A673 (cell line): ENCODE data around the gene PCBD1. TPM values are rescaled to one million over a fixed set of nuclear protein-coding genes. Genes with fewer than 3 reads are reported as not detected.

Experiments used
- BruUV-seq: library from RNA; stranded (reverse); fragments of 400-500 nt; replicated peaks from 2 replicates; lab custom pipeline; 2021; lab: Mats Ljungman, UMichigan
- CTCF ChIA-PET: fragments of 300-600 bp; sonication (Branson Sonifier 250); formaldehyde crosslinking; loops from one replicate; lab custom pipeline; 2022; ENCODE audit warnings: antibody characterized with exemption; lab: Charles Lee
- POLR2A ChIA-PET: fragments of 300-600 bp; sonication (Branson Sonifier 250); formaldehyde crosslinking; loops from one replicate; lab custom pipeline; 2022; ENCODE audit warnings: antibody characterized with exemption; ENCODE audit not compliant: low non-redundant PET; lab: Charles Lee
- DNase-seq: peaks from one replicate; pipeline ENCODE4 v3.0.0-alpha.2; 2015; ENCODE audit warnings: low spot score
- H3K27ac ChIP-seq: fragments of 200-600 bp; sonication (generic); 2 replicates; pipeline ENCODE4 v1.5.1; 2016; ENCODE audit warnings: mixed run types, low read depth, mild to moderate bottlenecking, mixed read lengths, antibody characterized with exemption, low read length; ENCODE audit not compliant: poor library complexity, severe bottlenecking
- H3K27me3 ChIP-seq: fragments of 200-600 bp; sonication (generic); replicated peaks from 2 replicates; pipeline ENCODE4 v1.6.1; 2017; ENCODE audit warnings: mixed run types, low read depth, mild to moderate bottlenecking, mixed read lengths, antibody characterized with exemption, low read length; ENCODE audit not compliant: insufficient read depth, poor library complexity
- H3K36me3 ChIP-seq: fragments of 200-600 bp; sonication (generic); 2 replicates; pipeline ENCODE4 v1.6.1; 2016; ENCODE audit warnings: mixed run types, mild to moderate bottlenecking, mixed read lengths, antibody characterized with exemption, low read length; ENCODE audit not compliant: insufficient read depth, poor library complexity, severe bottlenecking
- H3K4me1 ChIP-seq: fragments of 200-600 bp; sonication (generic); 2 replicates; pipeline ENCODE4 v1.6.1; 2017; ENCODE audit warnings: mixed run types, mild to moderate bottlenecking, mixed read lengths, antibody characterized with exemption, low read length; ENCODE audit not compliant: insufficient read depth, poor library complexity, severe bottlenecking
- H3K4me3 ChIP-seq: fragments of 200-600 bp; sonication (generic); 2 replicates; pipeline ENCODE4 v1.5.1; 2016; ENCODE audit warnings: low read depth, mixed run types, mild to moderate bottlenecking, mixed read lengths, low read length; ENCODE audit not compliant: poor library complexity, severe bottlenecking
- H3K9me3 ChIP-seq: fragments of 200-600 bp; sonication (generic); 2 replicates; pipeline ENCODE4 v1.6.1; 2016; ENCODE audit warnings: mixed run types, low read depth, mild to moderate bottlenecking, mixed read lengths, antibody characterized with exemption, low read length; ENCODE audit not compliant: poor library complexity, severe bottlenecking
- CTCF ChIP-seq: fragments of 300-800, 200-600 bp; sonication (generic); conservative IDR thresholded peaks from 2 replicates; pipeline ENCODE4 v1.5.1; 2017; ENCODE audit warnings: low read depth, mild to moderate bottlenecking, antibody characterized with exemption, low read length, moderate library complexity, mixed read lengths
- EZH2 ChIP-seq: fragments of 200-600 bp; sonication (generic); IDR thresholded peaks from 2 replicates; pipeline ENCODE4 v1.6.1; 2017; ENCODE audit warnings: borderline replicate concordance, low read depth, mild to moderate bottlenecking, mixed read lengths, antibody characterized with exemption, low read length; ENCODE audit not compliant: poor library complexity, severe bottlenecking
- intact Hi-C: fragments of 100-400 bp; cut with micrococcal nuclease; formaldehyde crosslinking; loops from one replicate; pipeline ENCODE4 v1.10.0; 2022; ENCODE audit not compliant: unreplicated experiment
- total RNA-seq: library from RNA; stranded (reverse); gene quantifications from 2 replicates; pipeline ENCODE4 v1.2.3, GENCODE V29; 2021

The PCBD1 gene
- total RNA-seq, 1 experiment from 2014 or later, result 41.2 TPM

- POLR2A ChIA-PET, result no interaction called here
Observed at GRCh38 chr10:70885481-70885880, 2.9 kb downstream of the PCBD1 start.

GRCh38 chr10:70884741-70885140 lies 3.6 kb downstream of the PCBD1 start:
- intact Hi-C loops, result loop anchor here (5.0 kb wide), 1 partner anchor 422 kb away; no protein-coding TSS in a partner anchor
- DNase-seq, result no peak
- no peaks in the 10 kb centered on the region for H3K9me3 ChIP-seq
- H3K36me3 ChIP-seq, result peaks cover 10% of the 10 kb centered on the region
- TF ChIP-seq EZH2 (no peak), CTCF (no peak)
- H3K27ac ChIP-seq, result no peak overlapping the region
- no peaks in the 10 kb centered on the region for H3K27me3 ChIP-seq
- peaks cover 5% of the 10 kb centered on the region for H3K4me1 ChIP-seq
- CTCF ChIA-PET, result no interaction called here
- no TSS peak for BruUV-seq
- H3K4me3 ChIP-seq, result no peak overlapping the region
- POLR2A ChIA-PET, result no interaction called here

More at GRCh38 chr10:70885481-70885880, 2.9 kb downstream of the PCBD1 start:
- H3K36me3 ChIP-seq, result peaks cover 10% of the 10 kb centered on the region
- CTCF ChIA-PET, result no interaction called here
- peak overlapping the region; percentile 16 for H3K27ac ChIP-seq
- intact Hi-C loops, result no loop called here
- no peaks in the 10 kb centered on the region for H3K27me3 ChIP-seq
- BruUV-seq, result no TSS peak
- no peak overlapping the region for H3K4me3 ChIP-seq
- TF ChIP-seq EZH2 (no peak), CTCF (no peak)
- no peak for DNase-seq
- H3K9me3 ChIP-seq, result no peaks in the 10 kb centered on the region
- peaks cover 5% of the 10 kb centered on the region for H3K4me1 ChIP-seq

GRCh38 chr10:70880077-70880534 lies 8.3 kb downstream of the PCBD1 start:
- BruUV-seq, result no TSS peak
- Histone ChIP-seq H3K36me3 (peaks cover 12% of the 10 kb centered on the region), H3K27ac (no peak overlapping the region), H3K4me1 (no peaks in the 10 kb centered on the region), H3K9me3 (no peaks in the 10 kb centered on the region), H3K27me3 (no peaks in the 10 kb centered on the region), H3K4me3 (no peak overlapping the region)
- TF ChIP-seq CTCF, result peak; percentile 93
- no peak for TF ChIP-seq EZH2
- ChIA-PET POLR2A (no interaction called here), CTCF (no interaction called here)
- intact Hi-C loops, result loop anchor here (1.0 to 5.0 kb wide), 3 partner anchors 65 to 418 kb away; partner anchors contain the start of gene SGPL1
- peak; percentile 83 for DNase-seq
